Measurements from ENCODE around the gene PLD4. TPM values are rescaled to one million over a fixed set of nuclear protein-coding genes. Genes with fewer than 3 reads are reported as not detected.
A peak's percentile ranks its signal among the peaks of the same experiment; 100 is the strongest.

Gene PLD4
- total and polyA plus RNA-seq, 9 donors = 0.12 to 3.2 (median 1.0) TPM; not detected in 1

DNA sequence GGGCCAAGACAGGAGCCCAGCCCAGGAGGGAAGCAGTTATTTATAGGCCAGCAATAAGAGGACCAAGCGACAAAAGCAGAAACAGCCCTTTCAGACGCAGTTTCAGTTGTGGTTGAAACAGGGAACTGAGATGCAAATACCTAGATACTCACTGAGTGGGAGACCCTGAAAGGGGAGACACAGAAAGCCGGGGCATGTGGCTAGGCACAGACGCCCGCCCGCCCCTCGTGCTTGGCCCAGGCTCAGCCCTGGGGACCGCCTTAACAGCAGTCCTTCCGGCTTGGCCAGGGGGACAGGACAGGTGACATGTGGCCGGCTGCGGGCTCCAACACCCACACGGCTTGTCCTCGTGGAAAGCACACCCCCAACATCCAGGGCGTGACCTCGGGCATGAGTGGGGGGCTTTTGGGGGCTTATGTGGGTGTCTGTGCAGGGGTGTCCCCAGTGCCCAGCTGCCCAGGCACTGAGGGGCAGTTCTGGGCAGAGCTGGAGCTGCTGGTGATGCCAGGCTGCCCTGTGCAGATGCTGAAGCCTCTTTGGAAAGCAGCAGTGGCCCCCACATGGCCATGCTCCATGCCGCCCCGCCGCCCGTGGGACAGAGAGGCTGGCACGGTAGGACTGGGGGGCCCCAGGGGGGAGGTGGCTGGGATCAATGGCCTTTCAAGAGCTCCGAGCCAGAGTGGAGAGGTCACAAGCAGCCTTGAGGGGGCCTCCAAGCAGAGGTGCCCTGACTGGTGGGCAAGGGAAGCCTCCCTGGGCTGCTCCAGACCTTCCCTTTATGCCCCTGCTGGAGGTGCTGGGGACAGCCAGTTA is 2.1 kb downstream of the PLD4 start:
- intact Hi-C loops (cut with DNase I) = no loop called here
- Histone ChIP-seq H3K27me3 (no peaks in the 10 kb centered on the region), H3K36me3 (no peaks in the 10 kb centered on the region), H3K4me3 (no peak overlapping the region), H3K4me1 (ENCODE audit: insufficient read depth) (peaks cover 1% of the 10 kb centered on the region), H3K27ac (no peak overlapping the region), H3K9me3 (no peaks in the 10 kb centered on the region)
- 57 to 69% (median 68%) methylated on average over 14 to 21 of the region's 21 CpGs for WGBS, 3 donors
- TF ChIP-seq, protein P1, sequence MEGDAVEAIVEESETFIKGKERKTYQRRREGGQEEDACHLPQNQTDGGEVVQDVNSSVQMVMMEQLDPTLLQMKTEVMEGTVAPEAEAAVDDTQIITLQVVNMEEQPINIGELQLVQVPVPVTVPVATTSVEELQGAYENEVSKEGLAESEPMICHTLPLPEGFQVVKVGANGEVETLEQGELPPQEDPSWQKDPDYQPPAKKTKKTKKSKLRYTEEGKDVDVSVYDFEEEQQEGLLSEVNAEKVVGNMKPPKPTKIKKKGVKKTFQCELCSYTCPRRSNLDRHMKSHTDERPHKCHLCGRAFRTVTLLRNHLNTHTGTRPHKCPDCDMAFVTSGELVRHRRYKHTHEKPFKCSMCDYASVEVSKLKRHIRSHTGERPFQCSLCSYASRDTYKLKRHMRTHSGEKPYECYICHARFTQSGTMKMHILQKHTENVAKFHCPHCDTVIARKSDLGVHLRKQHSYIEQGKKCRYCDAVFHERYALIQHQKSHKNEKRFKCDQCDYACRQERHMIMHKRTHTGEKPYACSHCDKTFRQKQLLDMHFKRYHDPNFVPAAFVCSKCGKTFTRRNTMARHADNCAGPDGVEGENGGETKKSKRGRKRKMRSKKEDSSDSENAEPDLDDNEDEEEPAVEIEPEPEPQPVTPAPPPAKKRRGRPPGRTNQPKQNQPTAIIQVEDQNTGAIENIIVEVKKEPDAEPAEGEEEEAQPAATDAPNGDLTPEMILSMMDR (IDR thresholded peaks at IDR 0.05) = no peak
- no peak for TF ChIP-seq EP300 (IDR thresholded peaks at IDR 0.05)
- DNase-seq = no peak

DNA sequence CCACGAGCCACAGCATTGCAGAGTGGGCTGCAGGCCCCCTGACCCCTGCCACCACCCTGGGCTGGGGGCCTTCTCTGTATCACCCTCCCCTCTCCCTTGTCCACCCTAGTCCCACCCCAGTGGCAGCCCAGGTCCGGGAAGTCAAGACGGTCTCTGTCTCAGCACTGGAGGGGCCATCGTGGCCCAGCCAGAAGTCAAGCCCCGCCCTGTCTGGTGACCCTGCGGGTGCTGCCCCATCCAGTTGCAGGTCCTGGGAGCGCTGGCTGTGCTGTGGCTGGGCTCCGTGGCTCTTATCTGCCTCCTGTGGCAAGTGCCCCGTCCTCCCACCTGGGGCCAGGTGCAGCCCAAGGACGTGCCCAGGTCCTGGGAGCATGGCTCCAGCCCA is 2.7 kb downstream of the PLD4 start:
- Histone ChIP-seq H3K36me3 (no peaks in the 10 kb centered on the region), H3K27me3 (no peaks in the 10 kb centered on the region), H3K4me1 (ENCODE audit: insufficient read depth) (peaks cover 4% of the 10 kb centered on the region), H3K27ac (no peak overlapping the region), H3K9me3 (no peaks in the 10 kb centered on the region), H3K4me3 (no peak overlapping the region)
- WGBS, 3 donors = 35 to 52% (median 42%) methylated on average over 9 to 10 of the region's 10 CpGs
- TF ChIP-seq POLR2A (IDR thresholded peaks at IDR 0.05) = no peak
- TF ChIP-seq, protein P1 (IDR thresholded peaks at IDR 0.05) = no peak
- no peak for TF ChIP-seq EP300 (IDR thresholded peaks at IDR 0.05)
- intact Hi-C loops (cut with DNase I) = no loop called here
- no peak for DNase-seq

DNA sequence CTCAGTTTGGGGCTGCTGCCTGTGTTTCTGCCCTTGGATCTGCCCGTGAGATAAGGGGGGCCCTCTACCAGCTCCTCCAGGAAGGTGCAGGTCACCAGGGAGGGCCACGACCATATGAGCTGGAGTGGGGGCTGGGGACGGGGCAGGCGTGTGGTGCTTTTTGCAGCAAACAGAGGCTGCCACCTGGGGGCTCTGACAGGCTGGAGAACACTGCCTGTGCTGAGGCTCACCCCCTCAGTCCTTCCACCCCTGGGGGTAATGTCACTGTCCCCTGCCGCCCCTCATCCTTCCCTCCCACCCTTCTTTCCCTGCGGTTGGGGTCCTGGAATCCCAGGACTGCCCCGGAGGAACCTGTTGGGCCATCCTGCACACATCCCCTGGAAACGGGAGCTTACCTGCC is 3.2 kb downstream of the PLD4 start:
- no peaks in the 10 kb centered on the region for H3K27me3 ChIP-seq
- 40 to 61% (median 42%) methylated on average over 8 of the region's 8 CpGs for WGBS, 3 donors
- H3K4me1 ChIP-seq (ENCODE audit: insufficient read depth) = peaks cover 4% of the 10 kb centered on the region
- no peak for TF ChIP-seq EP300 (IDR thresholded peaks at IDR 0.05)
- no peak for TF ChIP-seq POLR2A (IDR thresholded peaks at IDR 0.05)
- TF ChIP-seq, protein P1 (IDR thresholded peaks at IDR 0.05) = no peak
- intact Hi-C loops (cut with DNase I) = no loop called here
- no peak overlapping the region for H3K27ac ChIP-seq
- H3K4me3 ChIP-seq = no peak overlapping the region
- no peak for DNase-seq
- H3K36me3 ChIP-seq = no peaks in the 10 kb centered on the region
- H3K9me3 ChIP-seq = no peaks in the 10 kb centered on the region

DNA sequence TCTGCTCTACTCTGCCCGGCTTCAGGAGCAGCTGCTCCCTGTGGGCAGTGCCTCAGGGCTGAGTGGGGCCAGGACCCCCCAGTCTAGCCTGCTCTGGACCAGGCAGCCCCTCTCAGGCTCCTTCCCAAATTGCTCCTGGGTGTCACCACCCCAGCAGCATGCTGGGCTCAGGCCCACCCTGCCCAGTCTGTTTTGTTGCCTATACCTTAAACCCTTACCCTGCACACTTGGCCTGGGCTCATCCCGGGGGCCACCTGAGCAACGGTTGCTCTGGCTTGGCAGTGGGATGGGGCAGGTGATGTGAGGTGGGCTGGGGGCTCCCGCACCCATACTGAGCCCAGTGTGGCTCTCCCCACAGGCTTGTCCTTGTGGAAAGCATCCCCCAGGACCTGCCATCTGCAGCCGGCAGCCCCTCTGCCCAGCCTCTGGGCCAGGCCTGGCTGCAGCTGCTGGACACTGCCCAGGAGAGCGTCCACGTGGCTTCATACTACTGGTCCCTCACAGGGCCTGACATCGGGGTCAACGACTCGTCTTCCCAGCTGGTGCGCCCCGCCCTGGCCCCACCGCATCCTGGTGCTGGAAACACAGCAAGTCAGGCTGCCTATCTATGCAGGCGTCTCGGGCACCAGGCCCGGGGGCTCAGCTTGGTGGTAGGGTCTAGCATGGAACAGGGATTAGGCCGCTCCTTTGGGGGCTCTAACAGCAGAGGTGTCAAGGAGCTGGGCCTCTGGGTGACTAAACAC is 3.9 kb downstream of the PLD4 start:
- no peak for TF ChIP-seq EP300 (IDR thresholded peaks at IDR 0.05)
- TF ChIP-seq POLR2A (IDR thresholded peaks at IDR 0.05) = no peak
- TF ChIP-seq, protein P1 (IDR thresholded peaks at IDR 0.05) = no peak
- intact Hi-C loops (cut with DNase I) = no loop called here
- H3K4me3 ChIP-seq = no peak overlapping the region
- no peaks in the 10 kb centered on the region for H3K36me3 ChIP-seq
- no peaks in the 10 kb centered on the region for H3K9me3 ChIP-seq
- peak in 1 of 5 donors; percentile 31 for DNase-seq
- peaks cover 4% of the 10 kb centered on the region for H3K4me1 ChIP-seq (ENCODE audit: insufficient read depth)
- no peak overlapping the region for H3K27ac ChIP-seq
- WGBS, 3 donors = 70 to 76% (median 75%) methylated on average over 17 of the region's 17 CpGs
- H3K27me3 ChIP-seq = no peaks in the 10 kb centered on the region
